ENCODE results near the gene TMEM38B.

TMEM38B gene

GRCh38 chr9:105694190-105694847 is at the start of gene TMEM38B:
TMEM38B (plus strand) TSS chr9:105694541; CDS start chr9:105694661, 120 bp downstream.
- peak; percentile 89 for DNase-seq (ENCODE audit: low spot score)

- DNase-seq (ENCODE audit: low spot score) = no peak
Measured at GRCh38 chr9:105646879-105647594, 47.3 kb upstream of the TMEM38B start.

- DNase-seq (ENCODE audit: low spot score) = no peak
Measured at GRCh38 chr9:105647595-105648349, 46.6 kb upstream of the TMEM38B start.

GRCh38 chr9:105651806-105652205 is 42.5 kb upstream of the TMEM38B start:
- DNase-seq (ENCODE audit: low spot score) = no peak

GRCh38 chr9:105656131-105656921 is 38.0 kb upstream of the TMEM38B start:
- peak; percentile 17 for DNase-seq (ENCODE audit: low spot score)

GRCh38 chr9:105658351-105658750 is 36.0 kb upstream of the TMEM38B start:
- DNase-seq (ENCODE audit: low spot score) = no peak

GRCh38 chr9:105661011-105661410 is 33.3 kb upstream of the TMEM38B start:
- DNase-seq (ENCODE audit: low spot score) = no peak

GRCh38 chr9:105662184-105663104 is 31.9 kb upstream of the TMEM38B start, which contains the start of gene TAL2:
TAL2 (plus strand) TSS chr9:105662457; CDS start chr9:105662497, 40 bp downstream.
- DNase-seq (ENCODE audit: low spot score) = no peak

GRCh38 chr9:105663914-105664313 is 30.4 kb upstream of the TMEM38B start:
- DNase-seq (ENCODE audit: low spot score) = no peak

GRCh38 chr9:105667867-105668266 is 26.5 kb upstream of the TMEM38B start:
- no peak for DNase-seq (ENCODE audit: low spot score)

GRCh38 chr9:105670315-105670714 is 24.0 kb upstream of the TMEM38B start:
- no peak for DNase-seq (ENCODE audit: low spot score)

GRCh38 chr9:105670775-105671174 is 23.6 kb upstream of the TMEM38B start:
- DNase-seq (ENCODE audit: low spot score) = no peak

GRCh38 chr9:105672711-105673234 is 21.6 kb upstream of the TMEM38B start:
- DNase-seq (ENCODE audit: low spot score) = no peak

- no peak for DNase-seq (ENCODE audit: low spot score)
Measured at GRCh38 chr9:105673850-105674387, 20.4 kb upstream of the TMEM38B start.

- DNase-seq (ENCODE audit: low spot score) = no peak
Measured at GRCh38 chr9:105676351-105676923, 17.9 kb upstream of the TMEM38B start.

GRCh38 chr9:105678163-105678562 is 16.2 kb upstream of the TMEM38B start:
- no peak for DNase-seq (ENCODE audit: low spot score)

- DNase-seq (ENCODE audit: low spot score) = no peak
Measured at GRCh38 chr9:105678781-105679180, 15.6 kb upstream of the TMEM38B start.

GRCh38 chr9:105679257-105680022 is 14.9 kb upstream of the TMEM38B start:
- no peak for DNase-seq (ENCODE audit: low spot score)

GRCh38 chr9:105681313-105681712 is 13.0 kb upstream of the TMEM38B start:
- DNase-seq (ENCODE audit: low spot score) = no peak

All from hepatic stellate cell (primary cell).